ENCODE data around the gene RAB40C. TPM values are rescaled to one million over a fixed set of nuclear protein-coding genes. Genes with fewer than 3 reads are reported as not detected.

RAB40C gene
- total and polyA plus RNA-seq, 4 donors = 6.1 to 11.0 (median 9.2) TPM

- no peak overlapping the region for H3K27ac ChIP-seq (ENCODE audit: low read depth in 1 of 2, low read length in 2 of 2)
- no peak for TF ChIP-seq GABPA (IDR thresholded peaks at IDR 0.05 in 1 of 2, conservative IDR thresholded peaks at IDR 0.05 in 1 of 2)
- no peak for TF ChIP-seq RXRA (IDR thresholded peaks at IDR 0.05)
- TF ChIP-seq SP1 (IDR thresholded peaks at IDR 0.05) = no peak
- TF ChIP-seq, protein P1, sequence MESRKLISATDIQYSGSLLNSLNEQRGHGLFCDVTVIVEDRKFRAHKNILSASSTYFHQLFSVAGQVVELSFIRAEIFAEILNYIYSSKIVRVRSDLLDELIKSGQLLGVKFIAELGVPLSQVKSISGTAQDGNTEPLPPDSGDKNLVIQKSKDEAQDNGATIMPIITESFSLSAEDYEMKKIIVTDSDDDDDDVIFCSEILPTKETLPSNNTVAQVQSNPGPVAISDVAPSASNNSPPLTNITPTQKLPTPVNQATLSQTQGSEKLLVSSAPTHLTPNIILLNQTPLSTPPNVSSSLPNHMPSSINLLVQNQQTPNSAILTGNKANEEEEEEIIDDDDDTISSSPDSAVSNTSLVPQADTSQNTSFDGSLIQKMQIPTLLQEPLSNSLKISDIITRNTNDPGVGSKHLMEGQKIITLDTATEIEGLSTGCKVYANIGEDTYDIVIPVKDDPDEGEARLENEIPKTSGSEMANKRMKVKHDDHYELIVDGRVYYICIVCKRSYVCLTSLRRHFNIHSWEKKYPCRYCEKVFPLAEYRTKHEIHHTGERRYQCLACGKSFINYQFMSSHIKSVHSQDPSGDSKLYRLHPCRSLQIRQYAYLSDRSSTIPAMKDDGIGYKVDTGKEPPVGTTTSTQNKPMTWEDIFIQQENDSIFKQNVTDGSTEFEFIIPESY (IDR thresholded peaks at IDR 0.05) = no peak
- TF ChIP-seq FOXA1 (IDR thresholded peaks at IDR 0.05) = no peak
- TF ChIP-seq CTCF (IDR thresholded peaks at IDR 0.05; ENCODE audit: low read depth, low read length, missing input control) = no peak
- no peak for TF ChIP-seq HNF4G (IDR thresholded peaks at IDR 0.05)
- no peak for TF ChIP-seq EGR1 (IDR thresholded peaks at IDR 0.05; ENCODE audit: low read depth in 2 of 2)
- TF ChIP-seq RAD21 (IDR thresholded peaks at IDR 0.05) = no peak
- TF ChIP-seq, protein P2, sequence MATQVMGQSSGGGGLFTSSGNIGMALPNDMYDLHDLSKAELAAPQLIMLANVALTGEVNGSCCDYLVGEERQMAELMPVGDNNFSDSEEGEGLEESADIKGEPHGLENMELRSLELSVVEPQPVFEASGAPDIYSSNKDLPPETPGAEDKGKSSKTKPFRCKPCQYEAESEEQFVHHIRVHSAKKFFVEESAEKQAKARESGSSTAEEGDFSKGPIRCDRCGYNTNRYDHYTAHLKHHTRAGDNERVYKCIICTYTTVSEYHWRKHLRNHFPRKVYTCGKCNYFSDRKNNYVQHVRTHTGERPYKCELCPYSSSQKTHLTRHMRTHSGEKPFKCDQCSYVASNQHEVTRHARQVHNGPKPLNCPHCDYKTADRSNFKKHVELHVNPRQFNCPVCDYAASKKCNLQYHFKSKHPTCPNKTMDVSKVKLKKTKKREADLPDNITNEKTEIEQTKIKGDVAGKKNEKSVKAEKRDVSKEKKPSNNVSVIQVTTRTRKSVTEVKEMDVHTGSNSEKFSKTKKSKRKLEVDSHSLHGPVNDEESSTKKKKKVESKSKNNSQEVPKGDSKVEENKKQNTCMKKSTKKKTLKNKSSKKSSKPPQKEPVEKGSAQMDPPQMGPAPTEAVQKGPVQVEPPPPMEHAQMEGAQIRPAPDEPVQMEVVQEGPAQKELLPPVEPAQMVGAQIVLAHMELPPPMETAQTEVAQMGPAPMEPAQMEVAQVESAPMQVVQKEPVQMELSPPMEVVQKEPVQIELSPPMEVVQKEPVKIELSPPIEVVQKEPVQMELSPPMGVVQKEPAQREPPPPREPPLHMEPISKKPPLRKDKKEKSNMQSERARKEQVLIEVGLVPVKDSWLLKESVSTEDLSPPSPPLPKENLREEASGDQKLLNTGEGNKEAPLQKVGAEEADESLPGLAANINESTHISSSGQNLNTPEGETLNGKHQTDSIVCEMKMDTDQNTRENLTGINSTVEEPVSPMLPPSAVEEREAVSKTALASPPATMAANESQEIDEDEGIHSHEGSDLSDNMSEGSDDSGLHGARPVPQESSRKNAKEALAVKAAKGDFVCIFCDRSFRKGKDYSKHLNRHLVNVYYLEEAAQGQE (IDR thresholded peaks at IDR 0.05) = no peak
- TF ChIP-seq ATF3 (IDR thresholded peaks at IDR 0.05) = no peak
- no peak for TF ChIP-seq YY1 (IDR thresholded peaks at IDR 0.05)
- no peak for DNase-seq (ENCODE audit: low spot score)
- H3K9me3 ChIP-seq (ENCODE audit: control insufficient read depth in 4 of 4, low read length in 3 of 4) = no peaks in the 10 kb centered on the region
- H3K9ac ChIP-seq (ENCODE audit: low read depth in 1 of 2, low read length in 2 of 2) = no peak overlapping the region
- H3K27me3 ChIP-seq (ENCODE audit: control insufficient read depth in 4 of 4, insufficient read depth in 4 of 4, low read length in 3 of 4) = peaks cover 0 to 2% (median 0%) of the 10 kb centered on the region in 4 donors
- 50% methylated on average over 35 of the region's 35 CpGs for whole genome bisulfite sequencing
- peak overlapping the region in 1 of 3 donors; percentile 9 for H3K4me3 ChIP-seq (ENCODE audit: low read depth in 1 of 3, low read length in 3 of 3)
- peaks cover 5 to 29% (median 10%) of the 10 kb centered on the region in 4 donors for H3K4me1 ChIP-seq (ENCODE audit: control insufficient read depth in 4 of 4, insufficient read depth in 4 of 4, low read length in 3 of 4)
- no peaks in the 10 kb centered on the region for H3K36me3 ChIP-seq (ENCODE audit: control insufficient read depth in 4 of 4, insufficient read depth in 3 of 4, low read depth in 1 of 4, low read length in 3 of 4)
Measured at GRCh38 chr16:565419-566330, 24.2 kb upstream of the RAB40C start.

Measured in liver (tissue), 9 donors.